Stimulated activated CD4-positive, alpha-beta T cell treated with anti-CD3 and anti-CD28 coated beads, Interleukin-2, amount 100 ng/mL, for 48 hours (primary cell): Measurements from ENCODE around the gene GRM4.

Experiments
- DNase-seq, 2 donors: peaks; one replicate each; pipeline ENCODE4 v3.0.0-alpha.2; 2020

The GRM4 gene

GRCh38 chr6:34157236-34157830, 11.4 kb upstream of the GRM4 start:
- DNase-seq, result no peak

GRCh38 chr6:34155471-34156300, 9.8 kb upstream of the GRM4 start:
- DNase-seq, result no peak

- peak; percentile 76 to 81 for DNase-seq
These were observed 9.0 kb upstream of the GRM4 start for GRCh38 chr6:34154668-34155447.

- DNase-seq, result no peak
These were observed 7.1 kb upstream of the GRM4 start for GRCh38 chr6:34152806-34153520.

GRCh38 chr6:34152042-34152524, 6.2 kb upstream of the GRM4 start:
- no peak for DNase-seq

- DNase-seq, result no peak
These were observed 5.6 kb upstream of the GRM4 start for GRCh38 chr6:34151321-34152041.

GRCh38 chr6:34150766-34151165, 4.9 kb upstream of the GRM4 start:
- DNase-seq, result no peak

GRCh38 chr6:34149831-34150400, 4.0 kb upstream of the GRM4 start:
- no peak for DNase-seq

GRCh38 chr6:34149452-34149810, 3.5 kb upstream of the GRM4 start:
- DNase-seq, result no peak

GRCh38 chr6:34148631-34149451, 3.0 kb upstream of the GRM4 start:
- no peak for DNase-seq

GRCh38 chr6:34147906-34148630, 2.2 kb upstream of the GRM4 start:
- DNase-seq, result no peak

GRCh38 chr6:34146801-34147592, 1.1 kb upstream of the GRM4 start:
- DNase-seq, result no peak

- peak in 1 of 2 donors; percentile 24 for DNase-seq
These were observed 496 bp downstream of the GRM4 start for GRCh38 chr6:34145161-34146020.

- no peak for DNase-seq
These were observed 1.2 kb downstream of the GRM4 start for GRCh38 chr6:34144581-34145160.

GRCh38 chr6:34143884-34144580, 1.9 kb downstream of the GRM4 start:
- peak; percentile 25 to 33 for DNase-seq

- no peak for DNase-seq
These were observed 2.5 kb downstream of the GRM4 start for GRCh38 chr6:34143196-34143883.
